ENCODE data around the gene PDLIM1. TPM values are rescaled to one million over a fixed set of nuclear protein-coding genes. Genes with fewer than 3 reads are reported as not detected.
"Not testable (repeated sequence)": the region's sequence is repeated elsewhere in the genome, so short reads cannot be mapped to it uniquely, and the experiment has no call there.

The PDLIM1 gene
- total and polyA plus RNA-seq, 10 of the 15 experiments (the other 5 are each of a cell fraction or from before 2014, with no cell fraction given) = 95.7 to 714 (median 309) TPM

DNA sequence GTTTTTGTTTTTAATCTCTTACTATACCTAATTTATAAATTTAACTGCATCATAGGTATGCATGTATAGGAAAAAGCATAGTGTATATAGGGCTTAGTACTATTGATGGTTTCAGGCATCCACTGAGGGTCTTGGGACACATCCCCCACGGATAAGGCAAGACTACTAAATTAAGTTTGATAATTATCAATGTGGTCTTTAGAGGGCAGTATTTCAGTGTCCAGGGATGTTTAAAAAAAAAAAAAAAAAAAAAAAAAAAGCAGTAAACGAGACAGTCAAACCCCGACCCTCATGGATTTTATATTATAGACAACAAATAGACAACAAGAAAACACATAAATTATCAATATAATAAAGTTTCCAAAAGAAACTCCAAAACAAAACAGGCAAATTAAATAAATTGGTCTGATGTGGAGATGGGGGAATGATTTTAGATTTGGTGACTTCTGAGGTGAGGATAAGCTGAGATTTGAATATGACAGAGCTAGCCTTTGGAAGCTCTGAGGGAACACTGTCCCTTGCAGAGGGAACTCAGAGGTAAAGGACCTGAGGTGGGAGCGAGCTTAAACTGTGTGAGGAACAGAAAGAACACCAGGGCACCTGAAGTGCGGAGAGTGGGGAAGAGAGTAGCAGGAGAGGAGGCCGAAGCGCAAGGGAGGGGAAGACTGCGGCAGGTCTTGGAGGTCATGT lies 82.0 kb downstream of the PDLIM1 start:
- no TSS peak for BruUV-seq (replicated peaks)
- ChIA-PET POLR2A (no interaction called here), RAD21 (ENCODE audit: unreplicated experiment) (no interaction called here), CTCF (interaction anchor here (0.6 to 1.1 kb wide), 6 partner anchors 28 to 156 kb away, joined by 3 to 14 read pairs (median 4); no protein-coding TSS in a partner anchor), SMC1A (ENCODE audit: uncharacterized antibody, unreplicated experiment) (interaction anchor here (1.3 to 3.0 kb wide), 2 partner anchors 34 to 155 kb away, joined by 4 to 13 read pairs; no protein-coding TSS in a partner anchor)
- H3K9ac ChIP-seq (ENCODE audit: control insufficient read depth, insufficient read depth, low read length) = no peak overlapping the region
- intact Hi-C loops (cut with micrococcal nuclease; ENCODE audit: unreplicated experiment) (no loop called here), in situ Hi-C loops (cut with MboI) (no loop called here)
- H3K79me2 ChIP-seq (ENCODE audit: control insufficient read depth, insufficient read depth, low read length) = no peaks in the 10 kb centered on the region
- no peak overlapping the region for H2AFZ ChIP-seq (ENCODE audit: control insufficient read depth, low read depth, low read length)
- no peak overlapping the region for H3K27ac ChIP-seq (ENCODE audit: control insufficient read depth, insufficient read depth)
- ATAC-seq (peak; percentile 14; the same call in 1 of the 3 replicates), DNase-seq (ENCODE audit: low read depth, low spot score) (no peak), FAIRE-seq (no peak)
- H3K4me3 ChIP-seq = no peak overlapping the region
- no peaks in the 10 kb centered on the region for H3K27me3 ChIP-seq (replicated peaks in 1 of 2; ENCODE audit: control insufficient read depth in 2 of 2, insufficient read depth in 2 of 2, low read length in 1 of 2)
- H3K4me2 ChIP-seq (ENCODE audit: control insufficient read depth, insufficient read depth) = no peak overlapping the region
- H4K20me1 ChIP-seq (ENCODE audit: control insufficient read depth, insufficient read depth) = no peaks in the 10 kb centered on the region
- H3K9me3 ChIP-seq (replicated peaks; ENCODE audit: control insufficient read depth, insufficient read depth, low read length) = no peaks in the 10 kb centered on the region
- no peak for TF ChIP-seq FOXM1 (IDR thresholded peaks at IDR 0.05; ENCODE audit: low read depth, low read length)
- TF ChIP-seq RAD21 (IDR thresholded peaks at IDR 0.05; ENCODE audit: insufficient read depth, low read depth, low read length) = peak; percentile 22; the same call in 1 of the 2 replicates
- TF ChIP-seq, protein P1, sequence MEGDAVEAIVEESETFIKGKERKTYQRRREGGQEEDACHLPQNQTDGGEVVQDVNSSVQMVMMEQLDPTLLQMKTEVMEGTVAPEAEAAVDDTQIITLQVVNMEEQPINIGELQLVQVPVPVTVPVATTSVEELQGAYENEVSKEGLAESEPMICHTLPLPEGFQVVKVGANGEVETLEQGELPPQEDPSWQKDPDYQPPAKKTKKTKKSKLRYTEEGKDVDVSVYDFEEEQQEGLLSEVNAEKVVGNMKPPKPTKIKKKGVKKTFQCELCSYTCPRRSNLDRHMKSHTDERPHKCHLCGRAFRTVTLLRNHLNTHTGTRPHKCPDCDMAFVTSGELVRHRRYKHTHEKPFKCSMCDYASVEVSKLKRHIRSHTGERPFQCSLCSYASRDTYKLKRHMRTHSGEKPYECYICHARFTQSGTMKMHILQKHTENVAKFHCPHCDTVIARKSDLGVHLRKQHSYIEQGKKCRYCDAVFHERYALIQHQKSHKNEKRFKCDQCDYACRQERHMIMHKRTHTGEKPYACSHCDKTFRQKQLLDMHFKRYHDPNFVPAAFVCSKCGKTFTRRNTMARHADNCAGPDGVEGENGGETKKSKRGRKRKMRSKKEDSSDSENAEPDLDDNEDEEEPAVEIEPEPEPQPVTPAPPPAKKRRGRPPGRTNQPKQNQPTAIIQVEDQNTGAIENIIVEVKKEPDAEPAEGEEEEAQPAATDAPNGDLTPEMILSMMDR (IDR thresholded peaks at IDR 0.05 in 2 of 3, conservative IDR thresholded peaks at IDR 0.05 in 1 of 3; ENCODE audit: control insufficient read depth in 2 of 3, extremely low read depth in 1 of 3, insufficient read depth in 1 of 3, low read depth in 3 of 3, low read length in 3 of 3) = peak in 1 of 3 experiments; percentile 15; a peak in 2 of 6 replicates
- peak; percentile 95 for TF ChIP-seq ZNF384 (IDR thresholded peaks at IDR 0.05; ENCODE audit: borderline replicate concordance, low read depth, low read length)
- no peaks in the 10 kb centered on the region for H3K4me1 ChIP-seq (ENCODE audit: control insufficient read depth, insufficient read depth, low read length)
- H3K36me3 ChIP-seq (ENCODE audit: control insufficient read depth in 2 of 2, insufficient read depth in 2 of 2, low read length in 1 of 2) = no peaks in the 10 kb centered on the region
- WGBS (ENCODE audit: insufficient coverage, insufficient replicate concordance, low lambda C conversion rate, missing lambda C conversion rate) = 53% methylated on average over 8 of the region's 8 CpGs

DNA sequence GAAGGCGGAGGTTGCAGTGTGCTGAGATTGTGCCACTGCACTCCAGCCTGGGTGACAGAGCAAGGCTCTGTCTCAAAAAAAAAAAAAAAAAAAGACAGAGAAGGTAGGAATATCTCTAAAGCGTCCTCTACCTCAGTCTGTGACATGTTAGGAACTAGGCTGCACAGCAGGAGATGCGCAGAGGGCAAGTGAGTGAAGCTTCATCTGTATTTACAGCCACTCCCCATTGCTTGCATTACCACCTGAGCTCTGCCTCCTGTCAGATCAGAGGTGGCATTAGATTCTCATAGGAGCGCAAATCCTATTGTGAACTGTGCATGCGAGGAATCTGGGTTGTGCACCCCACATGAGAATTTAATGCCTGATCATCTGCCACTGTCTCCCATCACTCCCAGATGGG lies 87.9 kb downstream of the PDLIM1 start:
- H3K4me1 ChIP-seq (ENCODE audit: control insufficient read depth, insufficient read depth, low read length); ATAC-seq; DNase-seq (ENCODE audit: low read depth, low spot score); H3K9me3 ChIP-seq (replicated peaks; ENCODE audit: control insufficient read depth, insufficient read depth, low read length); H3K9ac ChIP-seq (ENCODE audit: control insufficient read depth, insufficient read depth, low read length); H3K36me3 ChIP-seq (ENCODE audit: control insufficient read depth in 2 of 2, insufficient read depth in 2 of 2, low read length in 1 of 2); H3K79me2 ChIP-seq (ENCODE audit: control insufficient read depth, insufficient read depth, low read length); H3K4me3 ChIP-seq; H2AFZ ChIP-seq (ENCODE audit: control insufficient read depth, low read depth, low read length); H4K20me1 ChIP-seq (ENCODE audit: control insufficient read depth, insufficient read depth); in situ Hi-C loops (cut with MboI); intact Hi-C loops (cut with micrococcal nuclease; ENCODE audit: unreplicated experiment); BruUV-seq (replicated peaks); H3K27me3 ChIP-seq (replicated peaks in 1 of 2; ENCODE audit: control insufficient read depth in 2 of 2, insufficient read depth in 2 of 2, low read length in 1 of 2); H3K4me2 ChIP-seq (ENCODE audit: control insufficient read depth, insufficient read depth); H3K27ac ChIP-seq (ENCODE audit: control insufficient read depth, insufficient read depth); FAIRE-seq; POLR2A ChIA-PET: not testable (repeated sequence)
- ChIA-PET SMC1A (ENCODE audit: uncharacterized antibody, unreplicated experiment) (interaction anchor here (0.7 to 1.0 kb wide), 2 partner anchors 15 to 161 kb away, joined by 3 to 4 read pairs; no protein-coding TSS in a partner anchor), RAD21 (ENCODE audit: unreplicated experiment) (interaction anchor here (1.6 kb wide), 1 partner anchor 92 kb away, joined by 3 read pairs; no protein-coding TSS in a partner anchor), CTCF (interaction anchor here (0.8 to 1.6 kb wide), 5 partner anchors 41 to 171 kb away, joined by 3 to 8 read pairs (median 3); no protein-coding TSS in a partner anchor)
- WGBS (ENCODE audit: insufficient coverage, insufficient replicate concordance, low lambda C conversion rate, missing lambda C conversion rate) = 90% methylated on average over 5 of the region's 5 CpGs

Measured in GM12878 (cell line).